ENCODE measurements around the gene CREB1.

DNA sequence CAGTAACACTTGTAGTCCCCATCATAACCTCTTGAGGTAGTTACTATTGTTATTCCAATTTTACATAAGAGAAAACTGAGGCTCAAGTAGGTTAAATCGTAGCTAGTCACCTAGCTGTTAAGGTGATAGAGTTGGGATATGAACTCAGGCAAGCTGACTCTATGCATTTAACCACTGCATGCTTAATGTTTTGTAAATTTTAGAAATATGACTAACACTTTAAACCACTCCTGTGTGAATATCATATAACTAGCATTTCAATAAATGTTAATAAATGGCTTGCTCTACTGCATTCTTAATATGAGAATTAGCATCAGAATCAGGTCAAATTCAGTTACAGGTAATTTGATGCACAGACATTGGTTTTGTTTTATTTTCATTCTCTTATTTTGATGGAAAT lies 35.6 kb upstream of the CREB1 start:
- TF ChIP-seq POLR2A (conservative IDR thresholded peaks at IDR 0.05) (no peak), EP300 (IDR thresholded peaks at IDR 0.05; ENCODE audit: low read length) (no peak), SMC3 (conservative IDR thresholded peaks at IDR 0.05; ENCODE audit: insufficient read depth, low read depth, low read length) (no peak), JUNB (CRISPR knock-in tag; conservative IDR thresholded peaks at IDR 0.05) (no peak), HDAC2 (IDR thresholded peaks at IDR 0.05) (no peak), HCFC1 (IDR thresholded peaks at IDR 0.05; ENCODE audit: low read depth, low read length) (no peak), ZNF707 (CRISPR knock-in tag; conservative IDR thresholded peaks at IDR 0.05) (no peak), KAT2B (IDR thresholded peaks at IDR 0.05; ENCODE audit: low read depth, low read length) (no peak), ZSCAN29 (IDR thresholded peaks at IDR 0.05) (no peak), BRCA1 (IDR thresholded peaks at IDR 0.05) (no peak), BRCA1 (CRISPR knock-in tag; IDR thresholded peaks at IDR 0.05) (no peak), SRF (CRISPR knock-in tag; IDR thresholded peaks at IDR 0.05) (no peak)

Data from K562 (cell line).